MM.1S (cell line): ENCODE measurements around the gene MUC5AC.
"Not testable (repeated sequence)": the region's sequence is repeated elsewhere in the genome, so short reads cannot be mapped to it uniquely, and the experiment has no call there.

Experiments used
- DNase-seq: peaks from one replicate; pipeline ENCODE4 v3.0.0-alpha.2; 2015
- H2AFZ ChIP-seq: fragments of 300-600 bp; sonication (generic); 2 replicates; pipeline ENCODE4 v1.6.0; 2016; ENCODE audit warnings: antibody characterized with exemption, low read length
- H3F3A ChIP-seq: fragments of 300-600 bp; sonication (generic); 2 replicates; pipeline ENCODE4 v1.6.1; 2016; ENCODE audit warnings: mild to moderate bottlenecking, antibody characterized with exemption, low read length, moderate library complexity, mixed read lengths; ENCODE audit not compliant: insufficient read depth
- H3K27ac ChIP-seq: fragments of 300-600 bp; sonication (generic); 2 replicates; pipeline ENCODE4 v1.5.1; 2016; ENCODE audit warnings: mild to moderate bottlenecking, low read length
- H3K27me3 ChIP-seq: fragments of 300-600 bp; sonication (generic); replicated peaks from 2 replicates; pipeline ENCODE4 v1.6.0; 2016; ENCODE audit warnings: low read length; ENCODE audit not compliant: insufficient read depth
- H3K36me3 ChIP-seq: fragments of 300-600 bp; sonication (generic); replicated peaks from 2 replicates; pipeline ENCODE4 v1.6.1; 2016; ENCODE audit warnings: mild to moderate bottlenecking, low read length, mixed read lengths; ENCODE audit not compliant: insufficient read depth
- H3K4me1 ChIP-seq: fragments of 300-600 bp; sonication (generic); 2 replicates; pipeline ENCODE4 v1.6.1; 2016; ENCODE audit warnings: low read length, mixed read lengths
- H3K4me2 ChIP-seq: fragments of 300-600 bp; sonication (generic); 2 replicates; pipeline ENCODE4 v1.6.0; 2016; ENCODE audit warnings: low read depth, low read length
- H3K4me3 ChIP-seq: fragments of 300-600 bp; sonication (generic); 2 replicates; pipeline ENCODE4 v1.5.1; 2016; ENCODE audit warnings: low read length, mixed read lengths
- H3K79me2 ChIP-seq: fragments of 300-600 bp; sonication (generic); 2 replicates; pipeline ENCODE4 v1.6.1; 2016; ENCODE audit warnings: mixed run types, low read length, mixed read lengths
- H3K9ac ChIP-seq: fragments of 300-600 bp; sonication (generic); 2 replicates; pipeline ENCODE4 v1.6.1; 2016; ENCODE audit warnings: low read length, mixed read lengths
- H3K9me2 ChIP-seq: fragments of 300-600 bp; sonication (generic); replicated peaks from 2 replicates; pipeline ENCODE4 v1.6.1; 2016; ENCODE audit warnings: mild to moderate bottlenecking, low read length, mixed read lengths; ENCODE audit not compliant: insufficient read depth
- H3K9me3 ChIP-seq: fragments of 300-600 bp; sonication (generic); replicated peaks from 2 replicates; pipeline ENCODE4 v1.6.1; 2016; ENCODE audit warnings: mild to moderate bottlenecking, low read length, mixed read lengths; ENCODE audit not compliant: insufficient read depth
- H4K20me1 ChIP-seq: fragments of 300-600 bp; sonication (generic); 2 replicates; pipeline ENCODE4 v1.6.1; 2016; ENCODE audit warnings: mild to moderate bottlenecking, low read length, moderate library complexity, mixed read lengths; ENCODE audit not compliant: insufficient read depth
- EZH2 ChIP-seq: fragments of 300-600 bp; sonication (generic); optimal IDR thresholded peaks from 2 replicates; pipeline ENCODE3; 2017; ENCODE audit warnings: low read depth, mild to moderate bottlenecking, antibody characterized with exemption, low read length, mixed read lengths
- EZH2phosphoT487 ChIP-seq: fragments of 300-600 bp; sonication (generic); IDR thresholded peaks from 2 replicates; pipeline ENCODE4 v1.6.1; 2018; ENCODE audit warnings: antibody characterized with exemption, low read length
- TF ChIP-seq, protein P1 (sequence below): fragments of 300-600 bp; sonication (generic); IDR thresholded peaks from 2 replicates; pipeline ENCODE4 v1.5.1; 2016; ENCODE audit warnings: antibody characterized with exemption, low read length, mixed read lengths

The MUC5AC gene

DNA sequence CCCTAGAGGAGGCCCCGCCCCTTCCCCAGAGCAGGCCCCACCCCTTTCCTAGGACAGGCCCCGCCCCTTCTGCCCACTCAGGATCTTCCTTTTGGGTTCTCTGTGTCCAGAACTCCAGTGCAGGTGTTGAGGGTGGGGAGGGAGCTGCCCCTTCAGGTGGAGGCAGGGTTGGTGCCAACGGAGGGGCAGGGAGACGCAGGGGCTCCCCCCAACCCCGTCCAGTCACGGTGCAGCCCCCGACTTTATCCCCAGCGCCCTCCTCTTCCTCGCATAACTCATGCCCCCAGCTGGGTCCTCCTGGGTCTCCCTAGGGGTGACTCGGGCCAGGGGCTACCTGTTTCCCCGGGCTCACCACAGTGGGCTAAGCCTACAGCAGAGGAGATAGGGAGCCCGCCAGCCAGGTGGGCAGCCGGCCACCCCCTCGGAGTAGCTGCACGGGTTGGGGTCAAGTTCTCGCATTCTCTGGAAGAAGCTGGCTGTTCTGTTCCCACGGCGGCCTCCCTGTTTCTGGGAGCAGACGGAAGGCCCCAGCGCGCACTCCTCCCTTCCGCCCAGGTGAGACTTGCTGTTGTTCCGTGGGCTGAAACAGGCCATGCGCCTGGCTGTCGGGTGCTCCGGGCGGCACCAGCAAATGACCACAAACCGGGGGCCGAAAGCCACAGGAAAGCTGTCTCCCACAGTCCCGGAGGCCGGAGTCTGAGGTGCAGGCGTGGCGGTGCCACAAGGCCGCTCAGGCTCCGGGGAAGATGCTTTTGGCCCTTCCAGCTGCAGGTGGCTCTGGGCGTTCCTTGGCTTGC is 44.1 kb upstream of the MUC5AC start:
- DNase-seq, result no peak
- Histone ChIP-seq H4K20me1 (no peaks in the 10 kb centered on the region), H3K4me3 (no peak overlapping the region), H3K9ac (no peak overlapping the region), H2AFZ (no peak overlapping the region), H3K4me2 (no peak overlapping the region), H3K9me2 (no peaks in the 10 kb centered on the region), H3K79me2 (no peaks in the 10 kb centered on the region), H3K27ac (no peak overlapping the region), H3K9me3 (no peaks in the 10 kb centered on the region), H3K36me3 (no peaks in the 10 kb centered on the region), H3K4me1 (no peaks in the 10 kb centered on the region), H3K27me3 (peaks cover 59% of the 10 kb centered on the region), H3F3A (no peaks in the 10 kb centered on the region)
- TF ChIP-seq, protein P1, sequence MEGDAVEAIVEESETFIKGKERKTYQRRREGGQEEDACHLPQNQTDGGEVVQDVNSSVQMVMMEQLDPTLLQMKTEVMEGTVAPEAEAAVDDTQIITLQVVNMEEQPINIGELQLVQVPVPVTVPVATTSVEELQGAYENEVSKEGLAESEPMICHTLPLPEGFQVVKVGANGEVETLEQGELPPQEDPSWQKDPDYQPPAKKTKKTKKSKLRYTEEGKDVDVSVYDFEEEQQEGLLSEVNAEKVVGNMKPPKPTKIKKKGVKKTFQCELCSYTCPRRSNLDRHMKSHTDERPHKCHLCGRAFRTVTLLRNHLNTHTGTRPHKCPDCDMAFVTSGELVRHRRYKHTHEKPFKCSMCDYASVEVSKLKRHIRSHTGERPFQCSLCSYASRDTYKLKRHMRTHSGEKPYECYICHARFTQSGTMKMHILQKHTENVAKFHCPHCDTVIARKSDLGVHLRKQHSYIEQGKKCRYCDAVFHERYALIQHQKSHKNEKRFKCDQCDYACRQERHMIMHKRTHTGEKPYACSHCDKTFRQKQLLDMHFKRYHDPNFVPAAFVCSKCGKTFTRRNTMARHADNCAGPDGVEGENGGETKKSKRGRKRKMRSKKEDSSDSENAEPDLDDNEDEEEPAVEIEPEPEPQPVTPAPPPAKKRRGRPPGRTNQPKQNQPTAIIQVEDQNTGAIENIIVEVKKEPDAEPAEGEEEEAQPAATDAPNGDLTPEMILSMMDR, result no peak
- TF ChIP-seq EZH2phosphoT487, result no peak

DNA sequence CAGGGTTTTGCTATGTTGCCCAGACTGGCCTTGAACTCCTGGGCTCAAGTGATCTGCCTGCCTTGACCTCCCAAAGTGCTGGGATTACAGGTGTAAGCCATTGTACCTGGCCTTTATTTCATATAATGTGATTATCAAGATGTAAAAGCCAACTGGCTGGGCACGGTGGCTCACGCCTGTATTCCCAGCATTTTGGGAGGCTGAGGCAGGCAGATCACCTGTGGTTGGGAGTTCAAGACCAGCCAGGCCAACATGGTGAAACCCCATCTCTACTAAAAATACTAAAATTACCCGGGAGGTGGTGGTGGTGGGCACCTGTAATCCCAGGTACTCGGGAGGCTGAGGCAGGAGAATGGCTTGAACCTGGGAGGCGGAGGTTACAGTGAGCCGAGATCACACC is 42.5 kb upstream of the MUC5AC start:
- not testable (repeated sequence) for H3K36me3 ChIP-seq, DNase-seq, H4K20me1 ChIP-seq, H2AFZ ChIP-seq, H3K4me1 ChIP-seq, H3K9ac ChIP-seq, H3K79me2 ChIP-seq, H3K27ac ChIP-seq, H3K9me2 ChIP-seq, H3K9me3 ChIP-seq, H3K4me2 ChIP-seq, H3F3A ChIP-seq, H3K4me3 ChIP-seq
- peaks cover 59% of the 10 kb centered on the region for H3K27me3 ChIP-seq

DNA sequence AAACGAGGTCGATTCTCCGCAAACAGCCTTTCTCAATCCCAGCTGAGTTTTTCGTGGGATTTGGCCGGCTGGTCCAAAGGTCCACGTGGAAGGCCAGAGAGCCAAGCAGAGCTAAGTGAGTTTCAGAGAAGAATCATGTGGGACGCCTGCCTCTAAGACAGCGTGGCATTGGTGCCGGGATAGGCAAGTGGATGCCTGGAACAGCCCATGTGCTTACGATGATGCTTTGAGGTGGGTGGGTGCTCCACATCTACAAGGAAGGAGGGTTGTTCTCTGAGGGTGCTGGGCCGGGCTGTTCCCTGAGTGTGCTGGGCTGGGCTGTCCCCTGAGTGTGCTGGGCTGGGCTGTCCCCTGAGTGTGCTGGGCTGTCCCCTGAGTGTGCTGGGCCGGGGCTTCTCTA is 41.6 kb upstream of the MUC5AC start:
- Histone ChIP-seq H3K27ac (no peak overlapping the region), H3F3A (no peaks in the 10 kb centered on the region), H2AFZ (no peak overlapping the region), H3K9ac (no peak overlapping the region), H3K36me3 (no peaks in the 10 kb centered on the region), H4K20me1 (no peaks in the 10 kb centered on the region), H3K9me2 (no peaks in the 10 kb centered on the region), H3K4me1 (no peaks in the 10 kb centered on the region), H3K4me3 (no peak overlapping the region), H3K4me2 (no peak overlapping the region), H3K27me3 (peaks cover 59% of the 10 kb centered on the region), H3K79me2 (no peaks in the 10 kb centered on the region), H3K9me3 (no peaks in the 10 kb centered on the region)
- TF ChIP-seq EZH2phosphoT487 (no peak), EZH2 (no peak)
- TF ChIP-seq, protein P1, result no peak
- no peak for DNase-seq

DNA sequence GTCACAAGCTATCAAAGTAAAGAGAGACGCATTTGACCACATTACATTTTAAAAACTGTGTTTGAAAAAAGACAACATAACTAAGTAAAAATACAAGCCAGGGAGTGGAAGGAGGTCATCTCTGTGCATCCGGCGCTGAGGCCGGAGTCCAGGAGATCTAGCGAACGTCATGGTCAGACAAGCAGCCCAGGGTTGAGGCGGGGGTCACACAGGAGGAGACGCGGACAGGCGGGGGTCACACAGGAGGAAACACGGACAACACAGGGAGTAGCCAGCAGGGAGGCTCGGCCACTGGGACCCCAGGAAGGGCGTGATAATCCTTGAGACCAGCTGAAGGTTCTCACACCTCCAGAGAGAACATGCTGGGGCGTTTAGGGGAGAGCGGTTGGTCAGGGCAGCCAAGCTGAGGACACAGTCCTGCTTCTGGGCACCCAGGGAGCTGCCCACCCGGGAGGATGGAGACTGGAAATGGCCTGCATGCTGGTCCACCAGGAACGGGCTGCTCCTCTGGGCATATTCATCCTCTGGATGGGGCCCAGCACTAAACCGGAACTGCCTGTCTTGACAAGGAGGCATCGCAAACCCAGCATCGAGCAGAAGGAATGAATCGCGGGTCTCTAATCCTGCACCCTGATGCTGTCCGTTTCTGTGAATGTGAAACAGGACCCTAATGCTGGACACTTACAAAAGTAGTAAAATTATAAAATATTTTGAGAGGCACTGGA is 40.9 kb upstream of the MUC5AC start:
- peaks cover 64% of the 10 kb centered on the region for H3K27me3 ChIP-seq
- H3K9me3 ChIP-seq, result no peaks in the 10 kb centered on the region
- no peak overlapping the region for H3K9ac ChIP-seq
- no peak overlapping the region for H3K27ac ChIP-seq
- no peaks in the 10 kb centered on the region for H3K9me2 ChIP-seq
- no peak overlapping the region for H3K4me2 ChIP-seq
- no peaks in the 10 kb centered on the region for H3K36me3 ChIP-seq
- no peak overlapping the region for H3K4me3 ChIP-seq
- no peak overlapping the region for H2AFZ ChIP-seq
- no peak for TF ChIP-seq EZH2phosphoT487
- no peak for TF ChIP-seq EZH2
- TF ChIP-seq, protein P1, result no peak
- H3F3A ChIP-seq, result no peaks in the 10 kb centered on the region
- no peaks in the 10 kb centered on the region for H3K79me2 ChIP-seq
- no peaks in the 10 kb centered on the region for H4K20me1 ChIP-seq
- no peaks in the 10 kb centered on the region for H3K4me1 ChIP-seq
- no peak for DNase-seq
